Stimulated activated CD8-positive, alpha-beta memory T cell treated with anti-CD3 and anti-CD28 coated beads, Interleukin-7, amount 100 ng/mL, for 4 hours (primary cell): ENCODE data around the gene XRCC4.
"Not testable (repeated sequence)": the region's sequence is repeated elsewhere in the genome, so short reads cannot be mapped to it uniquely, and the experiment has no call there.

ENCODE experiments used
- DNase-seq, 2 donors: peaks; one replicate each; pipeline ENCODE4 v3.0.0-alpha.2; 2020; ENCODE audit warnings: low read depth in 2 of 2

The XRCC4 gene

DNA sequence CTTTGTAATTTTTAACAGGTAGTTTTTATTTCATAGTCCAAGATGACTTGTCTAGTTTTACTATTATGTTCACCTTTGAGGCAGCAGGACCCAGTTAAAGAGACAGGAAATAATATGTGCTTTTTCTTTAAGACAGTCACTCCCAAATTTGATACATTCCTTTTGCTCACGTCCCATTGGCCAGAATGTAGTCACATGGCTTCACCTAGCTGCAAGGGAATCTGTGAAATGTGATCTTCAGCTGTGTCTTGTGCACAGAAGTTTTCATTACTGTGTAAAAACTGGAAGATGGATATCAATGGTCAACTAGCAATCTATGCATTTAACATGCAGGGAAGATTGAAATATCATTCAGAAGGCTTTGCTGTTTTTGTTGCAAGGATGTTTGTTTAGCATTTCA lies 41.1 kb downstream of the XRCC4 start:
- DNase-seq = no peak

DNA sequence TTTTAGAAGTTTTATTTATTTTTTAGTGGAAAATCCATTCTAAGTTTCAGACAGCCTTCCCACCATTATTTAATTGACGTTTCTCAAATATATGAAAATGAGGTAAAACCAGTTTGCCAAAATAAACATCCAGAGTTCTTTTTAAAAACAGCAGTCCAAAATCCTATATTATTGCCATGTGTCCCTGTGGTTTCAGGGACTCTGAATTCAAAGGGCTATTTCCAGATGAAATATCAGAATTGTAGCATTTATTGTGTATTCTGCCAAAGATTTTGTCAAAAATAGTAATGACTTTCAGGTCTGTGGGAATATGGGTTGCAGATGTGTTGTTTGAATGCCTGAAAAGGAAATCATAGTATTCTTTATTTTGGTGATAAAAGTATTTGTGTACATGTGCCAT lies 41.6 kb downstream of the XRCC4 start:
- DNase-seq = no peak

DNA sequence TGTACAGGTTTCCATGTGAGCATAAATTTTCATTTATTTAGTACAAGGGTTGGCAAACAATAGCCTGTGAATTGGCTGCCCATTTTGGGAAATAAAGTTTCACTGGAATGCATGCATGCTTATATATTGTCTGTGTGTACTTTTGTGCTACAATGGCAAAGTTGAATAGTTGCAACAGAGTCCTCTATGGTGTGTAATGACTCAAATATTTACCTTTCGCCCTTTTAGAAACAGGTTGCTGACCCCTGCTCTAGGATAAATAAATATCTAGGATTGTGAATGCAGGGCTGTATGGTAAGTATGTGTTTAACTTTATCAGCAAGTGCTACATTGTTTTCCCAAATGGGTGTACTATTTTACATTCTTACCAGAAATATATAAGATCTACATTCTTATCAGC lies 47.2 kb downstream of the XRCC4 start:
- DNase-seq = no peak

DNA sequence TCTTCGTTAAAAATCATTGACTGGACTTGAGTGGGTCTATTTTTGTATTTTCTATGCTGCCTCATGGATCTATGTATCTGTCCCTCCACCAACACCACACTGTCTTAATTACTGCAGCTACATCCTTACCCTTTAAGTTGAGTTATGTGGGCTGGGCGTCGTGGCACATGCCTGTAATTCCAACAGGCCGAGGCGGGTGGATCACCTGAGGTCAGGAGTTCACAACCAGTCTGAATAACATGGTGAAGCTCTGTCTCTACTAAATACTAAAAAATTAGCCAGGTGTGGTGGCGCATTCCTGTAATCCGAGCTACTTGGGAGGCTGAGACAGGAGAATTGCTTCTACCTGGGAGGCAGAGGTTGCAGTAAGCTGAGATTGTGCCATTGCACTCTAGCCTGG lies 48.2 kb downstream of the XRCC4 start:
- DNase-seq = no peak

DNA sequence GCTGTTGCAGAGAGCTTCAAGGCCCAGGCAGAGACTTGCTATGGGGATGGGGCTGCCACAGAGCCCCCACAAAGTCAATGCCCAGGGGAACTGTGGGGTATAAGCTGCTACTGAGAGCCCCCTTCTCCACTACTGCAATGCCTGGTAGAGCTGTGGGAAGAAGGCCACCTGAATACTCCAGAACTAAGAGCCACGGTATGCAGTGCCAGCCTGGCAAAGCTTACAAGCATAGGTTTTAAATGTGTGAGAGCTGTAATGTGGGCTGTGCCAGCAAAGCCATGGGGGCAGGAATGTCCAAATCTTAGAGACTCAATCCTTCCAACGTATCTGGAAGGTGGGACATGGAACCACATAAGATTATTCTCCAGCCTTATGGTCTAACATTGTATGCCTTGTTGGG lies 49.2 kb downstream of the XRCC4 start:
- DNase-seq = no peak

DNA sequence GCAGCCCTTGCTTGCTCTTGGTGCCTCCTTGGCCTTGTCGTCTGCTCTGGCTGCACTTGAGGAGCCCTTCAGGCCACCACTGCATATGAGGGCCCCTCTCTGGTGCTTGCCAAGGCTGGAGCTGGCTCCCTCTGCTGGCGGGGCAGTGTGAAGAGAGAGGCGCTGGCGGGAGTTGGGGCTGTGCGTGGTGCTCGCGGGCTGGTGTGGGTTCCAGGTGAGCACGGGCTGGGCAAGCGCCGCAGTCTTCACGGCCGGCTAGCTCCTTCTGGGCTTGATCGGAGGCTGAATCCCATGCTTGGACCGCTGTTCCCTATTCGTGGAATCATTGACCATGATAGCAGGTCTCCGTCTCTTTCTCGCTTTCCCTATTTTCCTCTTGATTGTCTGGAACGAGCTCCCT lies 56.5 kb downstream of the XRCC4 start:
- DNase-seq = no peak

DNA sequence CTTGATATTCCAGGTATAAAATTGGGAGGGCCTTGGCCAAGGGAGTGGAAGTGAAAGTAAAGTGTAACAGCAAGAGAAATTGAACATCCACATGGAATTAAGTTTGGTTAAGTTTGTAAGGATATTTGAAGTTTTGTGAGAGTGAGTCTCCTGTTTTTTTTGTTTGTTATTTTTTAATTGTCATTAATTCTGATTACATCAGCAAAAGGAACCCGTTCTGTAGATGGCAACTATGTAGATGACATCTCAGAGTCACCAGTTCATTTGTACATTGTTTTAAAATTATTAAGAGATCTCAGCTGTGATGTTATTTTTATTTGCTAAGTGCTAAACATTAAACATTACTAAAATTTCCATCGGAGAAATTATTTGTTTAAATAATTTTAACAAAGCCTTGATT lies 65.2 kb downstream of the XRCC4 start:
- no peak for DNase-seq

DNA sequence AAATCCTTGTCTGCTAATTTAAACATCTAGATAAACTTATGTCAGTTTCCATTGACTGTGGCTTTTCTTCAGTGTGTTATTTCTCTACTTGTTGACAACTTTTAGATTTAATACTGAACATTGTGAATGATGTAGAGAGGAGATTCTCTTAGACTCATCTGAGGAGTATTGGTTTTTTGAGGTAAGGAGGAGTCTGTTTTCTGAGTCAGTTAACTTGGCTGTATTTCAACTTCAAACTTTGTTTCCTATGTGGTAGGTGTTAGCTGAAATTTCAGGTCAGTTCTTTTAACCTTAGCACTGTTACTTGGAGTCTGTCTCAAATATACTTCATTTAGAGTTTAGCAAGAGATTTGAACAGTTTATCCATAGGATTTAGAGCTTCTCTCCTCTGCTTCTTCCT lies 67.9 kb downstream of the XRCC4 start:
- no peak for DNase-seq

DNA sequence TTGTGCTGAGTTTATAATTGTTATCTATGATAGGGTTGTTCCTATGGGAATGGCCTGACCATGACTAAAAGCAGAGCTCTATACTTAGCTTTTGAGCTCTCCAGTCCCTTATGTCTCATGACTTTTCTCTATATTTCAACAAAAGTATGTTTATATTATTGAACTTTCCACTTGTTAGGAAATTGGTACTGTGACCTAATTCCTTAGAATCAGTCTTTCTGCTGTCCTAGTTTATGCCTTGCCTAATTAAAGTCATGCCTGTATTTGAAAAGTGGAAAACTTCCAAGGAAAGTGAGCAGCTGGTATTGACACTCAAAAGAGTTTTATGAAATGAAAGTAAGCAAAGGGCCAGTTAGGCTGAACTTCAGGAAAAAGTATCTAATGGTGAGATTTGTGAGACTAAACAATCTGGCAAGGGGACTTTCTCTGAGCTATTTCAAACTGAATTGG lies 68.6 kb downstream of the XRCC4 start:
- DNase-seq = no peak

DNA sequence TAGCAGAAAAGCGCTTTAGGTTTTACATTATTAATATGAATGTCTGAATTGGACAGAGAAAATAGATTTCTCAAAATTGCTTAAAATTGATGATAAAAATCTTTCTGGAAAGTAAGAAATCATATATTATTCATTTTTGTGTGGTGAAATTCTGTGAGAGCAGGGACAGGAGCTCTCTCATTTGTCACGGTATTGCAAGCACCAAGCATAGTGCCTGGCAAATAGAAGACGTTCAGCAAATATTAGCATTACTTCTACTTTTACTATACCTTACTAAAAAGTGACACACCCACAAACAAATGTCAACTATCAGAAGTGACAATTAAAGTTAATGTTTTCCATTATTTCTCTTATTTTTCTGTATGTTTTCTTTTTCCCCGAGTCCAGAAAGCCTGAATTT lies 69.1 kb downstream of the XRCC4 start:
- DNase-seq = no peak

DNA sequence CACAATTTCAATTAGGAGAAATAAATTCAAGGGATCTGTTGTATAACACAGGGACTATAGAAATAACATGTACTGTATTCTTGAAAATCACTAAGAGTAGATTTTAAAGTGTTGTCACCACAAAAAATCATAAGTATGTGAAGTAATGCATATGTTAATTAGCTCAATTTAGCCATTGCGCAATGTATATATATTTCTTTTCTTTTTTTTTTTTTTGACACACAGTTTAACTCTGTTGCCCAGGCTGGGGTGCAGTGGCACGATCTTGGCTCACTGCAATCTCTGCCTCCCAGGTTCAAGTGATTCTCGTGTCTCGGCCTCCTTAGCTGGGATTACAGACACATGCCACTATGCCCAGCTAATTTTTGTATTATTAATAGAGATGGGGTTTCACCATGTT lies 70.2 kb downstream of the XRCC4 start:
- DNase-seq = no peak

DNA sequence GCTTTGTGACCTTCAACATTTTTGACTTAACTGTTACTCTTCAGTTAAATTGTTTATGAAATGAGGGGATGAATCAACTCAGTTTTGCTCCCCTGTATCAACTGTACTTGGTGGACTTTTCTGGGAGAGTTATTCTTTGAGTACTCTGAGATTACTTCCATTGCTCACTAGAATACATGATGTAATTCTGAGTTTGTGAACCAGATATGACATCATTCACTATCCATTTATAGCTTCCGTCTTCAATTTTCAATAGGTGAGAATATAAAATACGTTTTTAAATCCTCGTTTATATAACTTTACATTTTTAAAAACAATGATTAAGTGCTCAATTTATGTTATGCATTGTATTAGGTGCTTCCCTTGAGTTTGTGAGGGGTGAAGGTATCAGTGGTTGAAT lies 71.0 kb downstream of the XRCC4 start:
- no peak for DNase-seq

DNA sequence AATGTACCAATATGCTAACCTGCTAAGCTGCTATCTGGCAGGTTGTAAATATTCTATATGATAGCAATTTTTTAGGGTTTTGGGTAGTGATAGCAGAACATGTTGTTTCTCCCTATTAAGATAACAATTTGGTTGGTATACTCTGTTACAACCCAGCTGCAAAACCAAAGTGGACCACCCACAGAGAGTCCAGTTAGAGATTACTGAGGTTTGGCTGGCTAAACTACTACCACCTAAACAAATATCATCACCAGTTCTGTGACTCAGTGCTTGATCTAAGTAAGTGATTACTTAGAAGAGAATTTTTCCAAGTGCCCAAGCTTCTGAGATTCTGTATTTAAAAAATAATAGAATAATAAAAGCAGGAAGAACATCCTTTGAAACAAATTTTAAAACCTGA lies 72.3 kb downstream of the XRCC4 start:
- DNase-seq = no peak

DNA sequence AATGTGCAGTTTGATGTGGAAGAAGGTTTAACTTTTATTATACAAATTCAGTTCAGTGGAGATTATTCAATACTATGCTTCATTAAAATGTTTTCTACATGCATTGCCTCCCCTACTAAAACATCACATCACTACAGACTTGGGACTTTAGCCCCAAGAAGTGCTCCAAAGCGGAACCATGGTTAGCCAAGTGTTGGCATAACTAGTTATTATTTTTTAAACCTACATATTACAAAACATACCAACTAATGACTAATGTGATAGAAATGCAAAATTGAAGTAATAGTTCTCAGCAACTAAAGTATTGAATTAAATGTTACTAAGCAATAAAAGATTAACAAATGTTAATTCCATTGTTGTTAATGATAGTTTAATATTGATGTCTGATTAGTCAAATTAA lies 74.5 kb downstream of the XRCC4 start:
- no peak for DNase-seq

DNA sequence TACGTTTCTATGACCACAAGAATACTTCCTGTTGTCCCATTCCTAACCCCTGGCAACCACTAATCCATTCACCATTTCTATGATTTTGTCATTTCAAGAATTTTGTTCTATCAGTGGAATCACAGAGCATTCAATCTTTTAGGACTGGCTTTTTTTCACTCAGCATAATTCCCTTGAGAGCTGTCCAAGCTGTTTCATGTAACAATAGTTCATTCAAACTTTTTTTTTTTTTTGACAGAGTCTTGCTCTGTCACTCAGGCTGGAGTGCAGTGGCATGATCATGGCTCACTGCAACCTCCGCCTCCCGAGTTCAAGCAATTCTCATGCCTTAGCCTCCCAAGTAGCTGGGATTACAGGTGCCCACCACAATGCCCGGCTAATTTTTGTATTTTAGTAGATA lies 75.6 kb downstream of the XRCC4 start:
- DNase-seq = not testable (repeated sequence)

DNA sequence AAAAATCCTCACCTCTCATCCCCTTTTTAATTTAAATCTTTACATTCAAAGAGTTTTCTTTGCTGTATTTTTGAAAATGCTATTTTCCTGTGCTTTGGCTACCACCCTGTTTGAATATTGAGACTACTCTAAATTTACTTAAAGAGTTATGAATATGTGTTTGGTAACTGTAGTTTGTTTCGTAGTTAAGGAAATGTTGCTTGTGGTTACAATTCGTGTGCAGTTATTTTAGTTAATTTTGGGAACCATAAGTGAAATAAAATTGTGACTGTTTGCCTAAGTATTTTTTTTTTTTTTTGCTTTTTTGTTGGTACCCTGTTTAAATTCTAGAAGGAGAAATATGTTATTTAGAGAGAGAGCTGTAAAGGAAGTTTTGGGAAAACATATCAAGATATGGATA lies 78.7 kb downstream of the XRCC4 start:
- DNase-seq = no peak

DNA sequence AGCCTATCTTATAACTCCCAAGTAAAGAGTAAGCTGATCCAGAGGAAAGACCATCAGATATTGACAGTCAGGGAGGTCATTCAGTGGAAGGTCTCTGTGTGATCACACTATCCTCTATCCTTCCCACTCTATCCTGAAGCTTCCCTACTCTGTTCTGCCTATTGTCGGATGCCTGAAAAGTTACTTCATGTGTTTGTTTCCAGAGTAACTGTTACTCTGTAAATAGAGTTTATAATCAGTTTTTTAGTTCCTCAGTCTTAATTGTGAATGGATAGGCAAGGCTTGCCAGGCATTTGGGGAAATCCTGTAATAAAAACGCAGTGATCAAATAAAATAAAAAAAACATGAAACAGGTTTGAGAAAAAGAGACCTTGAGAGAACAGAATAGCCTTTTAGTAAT lies 79.8 kb downstream of the XRCC4 start:
- DNase-seq = no peak

DNA sequence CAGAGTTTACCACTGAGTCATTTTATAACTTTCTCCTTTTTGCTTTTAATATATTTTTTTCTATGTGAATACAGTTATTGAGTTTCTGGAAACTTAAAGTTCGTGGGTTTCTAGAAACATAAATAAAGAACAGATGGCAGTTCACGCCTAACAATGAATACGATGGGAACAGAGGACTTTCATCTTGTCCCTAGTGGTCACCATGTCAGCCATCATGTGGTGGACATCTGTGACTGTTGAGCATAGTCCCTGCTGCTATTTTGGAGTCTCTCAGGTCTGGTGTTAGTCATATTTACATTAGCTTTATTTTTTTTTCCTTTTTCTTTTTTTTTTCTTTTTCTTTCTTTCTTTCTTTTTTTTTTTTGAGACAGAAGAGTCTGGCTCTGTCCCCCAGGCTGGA lies 85.3 kb downstream of the XRCC4 start:
- no peak for DNase-seq

DNA sequence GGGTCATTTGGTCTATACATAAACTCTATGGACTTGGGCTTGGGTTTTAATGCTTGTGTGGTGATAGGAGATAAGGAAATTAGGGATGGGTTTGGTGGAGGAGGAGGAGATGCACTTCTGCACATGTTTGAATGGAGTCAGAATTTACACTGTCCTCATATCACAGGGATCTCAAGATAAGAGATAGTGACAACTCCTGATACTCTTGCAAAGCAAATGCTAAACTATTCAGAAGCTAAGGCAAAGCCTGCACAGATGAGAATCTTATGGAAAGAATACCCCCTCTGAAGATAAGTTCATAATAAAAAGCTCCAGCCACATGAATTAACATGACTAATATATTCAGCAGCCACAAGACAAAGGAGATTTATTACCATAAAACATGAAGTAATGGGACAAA lies 90.2 kb downstream of the XRCC4 start:
- no peak for DNase-seq

DNA sequence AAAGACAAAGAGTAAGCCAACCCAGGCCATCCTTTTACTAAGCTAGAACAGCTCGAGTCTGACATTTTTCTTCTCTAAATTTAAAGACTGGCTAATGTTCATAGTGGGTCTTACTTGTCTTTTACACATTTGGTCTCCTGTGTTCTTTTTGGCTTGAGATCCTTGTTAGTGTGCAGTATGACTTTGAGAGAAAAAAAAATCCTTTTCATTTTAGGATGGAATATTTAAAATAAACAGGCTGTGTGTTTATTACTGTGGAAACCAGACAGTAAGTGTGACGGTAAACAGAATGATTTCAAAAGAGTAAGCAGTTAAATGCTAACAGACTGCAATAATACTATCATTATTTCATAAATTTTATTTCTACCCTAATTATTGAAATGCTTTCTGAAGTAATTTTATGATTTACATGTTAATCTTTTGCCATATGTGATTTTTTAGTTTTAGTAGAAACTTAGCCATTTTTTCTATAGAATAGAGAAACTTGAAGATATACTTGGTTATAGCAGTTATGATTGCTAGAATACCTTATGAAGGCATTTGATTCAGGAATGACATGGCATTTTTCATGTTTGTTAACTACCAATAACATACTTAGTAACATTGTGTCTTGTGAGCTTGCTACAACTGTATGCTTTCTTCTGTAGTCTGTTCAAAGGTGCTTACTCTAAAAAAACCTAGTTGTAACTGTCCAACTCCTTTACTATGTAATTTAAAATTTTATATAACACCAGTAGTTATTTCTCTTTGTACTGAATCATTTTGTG lies 92.4 kb downstream of the XRCC4 start:
- DNase-seq = no peak

DNA sequence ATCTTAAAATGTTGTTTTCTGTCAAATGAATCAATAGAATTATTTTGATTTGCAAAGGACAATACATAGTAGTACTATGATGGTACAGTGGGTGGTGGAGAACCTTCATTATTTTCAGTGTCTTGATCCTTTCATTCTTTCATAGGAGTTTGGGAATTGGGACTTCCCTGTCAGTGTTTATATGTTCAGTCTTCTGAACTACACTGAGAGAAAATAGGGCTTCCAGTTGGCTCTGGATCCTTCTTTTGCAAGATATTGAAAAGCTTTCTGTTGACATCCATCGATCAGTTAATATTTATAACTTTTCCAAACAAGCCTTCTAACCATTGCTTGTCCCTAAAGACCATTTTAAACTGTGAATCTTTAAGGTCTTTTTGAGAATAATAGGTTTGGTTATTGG lies 94.7 kb downstream of the XRCC4 start:
- DNase-seq = no peak

DNA sequence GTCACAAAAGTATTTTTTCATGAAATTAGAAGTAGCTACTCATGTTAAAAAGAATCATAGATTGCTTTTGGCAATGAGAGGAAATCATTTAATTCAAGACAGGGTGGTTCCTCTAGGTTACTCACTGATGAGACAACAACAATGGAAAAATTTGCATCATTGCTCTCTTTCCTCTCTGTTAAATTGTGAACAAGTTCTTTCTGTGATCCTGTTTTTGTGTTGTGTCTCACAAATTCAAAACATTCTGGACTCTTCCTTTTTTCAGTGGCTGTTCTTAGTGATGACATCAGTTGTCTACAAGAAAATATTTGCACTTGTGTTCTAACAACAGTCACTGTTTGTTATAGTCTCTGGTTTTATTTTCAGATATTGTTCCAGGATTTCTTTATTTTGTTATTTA lies 95.3 kb downstream of the XRCC4 start:
- no peak for DNase-seq

DNA sequence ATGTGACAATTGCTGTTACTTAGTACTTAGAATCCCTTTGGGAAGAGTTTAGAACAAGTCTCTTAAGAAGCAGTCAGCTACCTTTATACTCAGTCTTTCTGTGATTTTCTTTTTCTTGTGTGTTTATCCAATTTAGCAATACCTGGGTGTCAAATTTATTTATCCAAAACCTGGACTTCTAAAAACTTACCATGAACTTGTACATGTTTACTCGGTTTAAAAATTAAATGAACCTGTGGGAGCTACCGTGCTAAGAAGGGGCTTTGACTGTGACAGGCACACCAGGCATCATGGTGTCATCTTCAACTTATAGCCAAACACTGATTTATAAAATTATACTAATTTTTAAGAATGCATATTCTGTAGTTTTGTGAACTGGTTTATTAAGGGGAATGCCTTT lies 96.5 kb downstream of the XRCC4 start:
- no peak for DNase-seq

DNA sequence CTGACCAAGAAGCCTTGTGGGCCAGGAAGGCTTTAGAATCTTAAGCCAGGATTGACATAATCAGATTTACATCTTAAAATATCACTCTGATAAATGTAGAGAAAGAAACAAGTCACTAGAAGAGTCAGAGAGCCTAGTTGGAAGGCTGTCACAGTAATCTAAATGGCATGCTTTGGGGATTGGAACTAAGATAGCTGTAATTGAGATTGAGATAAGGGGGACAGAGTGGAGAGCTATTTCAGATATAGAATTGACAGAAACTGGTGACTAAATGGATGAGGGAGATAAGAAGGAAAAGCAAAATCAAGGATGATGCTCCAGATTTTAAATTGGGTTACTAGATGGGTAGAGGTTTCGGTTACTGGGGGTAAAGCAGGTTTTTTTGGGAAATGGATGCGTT lies 100.5 kb downstream of the XRCC4 start:
- no peak for DNase-seq
